Ovary (tissue), 3 donors: ENCODE data around the gene MEGF8.

Source experiments
- POLR2A ChIP-seq: fragments of 450-650 bp; IDR thresholded peaks from one replicate; pipeline ENCODE4 v1.6.1; 2017; ENCODE audit warnings: antibody characterized with exemption, mild to moderate bottlenecking, moderate library complexity
- TF ChIP-seq, protein P1 (sequence below), 3 donors: fragments of 450-650 bp in 2 of 3; fragments of 200-600 bp in 1 of 3; IDR thresholded peaks; one replicate each; pipeline versions ENCODE4 v1.5.1 to v1.8.0; 2016 to 2022; ENCODE audit warnings: antibody characterized with exemption in 3 of 3, mild to moderate bottlenecking in 1 of 3
- donor health status: DM: no; HTN: no; CAD: no.

DNA sequence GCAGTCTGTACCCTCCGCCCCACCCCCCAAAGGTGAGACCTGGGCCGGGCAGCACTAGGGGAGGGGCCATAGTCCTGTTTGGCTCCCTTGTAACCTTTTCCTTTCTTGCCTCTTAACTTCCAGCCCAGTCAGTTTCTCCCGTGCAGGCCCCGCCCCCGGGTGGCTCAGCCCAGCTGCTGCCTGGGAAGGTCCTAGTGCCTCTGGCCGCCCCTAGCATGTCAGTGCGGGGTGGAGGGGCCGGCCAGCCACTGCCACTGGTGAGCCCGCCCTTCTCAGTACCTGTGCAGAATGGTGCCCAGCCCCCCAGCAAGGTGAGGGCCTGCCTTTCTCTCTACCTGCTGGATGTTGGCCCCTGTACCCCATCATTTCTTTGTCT is 34.0 kb upstream of the MEGF8 start:
- TF ChIP-seq, protein P1, sequence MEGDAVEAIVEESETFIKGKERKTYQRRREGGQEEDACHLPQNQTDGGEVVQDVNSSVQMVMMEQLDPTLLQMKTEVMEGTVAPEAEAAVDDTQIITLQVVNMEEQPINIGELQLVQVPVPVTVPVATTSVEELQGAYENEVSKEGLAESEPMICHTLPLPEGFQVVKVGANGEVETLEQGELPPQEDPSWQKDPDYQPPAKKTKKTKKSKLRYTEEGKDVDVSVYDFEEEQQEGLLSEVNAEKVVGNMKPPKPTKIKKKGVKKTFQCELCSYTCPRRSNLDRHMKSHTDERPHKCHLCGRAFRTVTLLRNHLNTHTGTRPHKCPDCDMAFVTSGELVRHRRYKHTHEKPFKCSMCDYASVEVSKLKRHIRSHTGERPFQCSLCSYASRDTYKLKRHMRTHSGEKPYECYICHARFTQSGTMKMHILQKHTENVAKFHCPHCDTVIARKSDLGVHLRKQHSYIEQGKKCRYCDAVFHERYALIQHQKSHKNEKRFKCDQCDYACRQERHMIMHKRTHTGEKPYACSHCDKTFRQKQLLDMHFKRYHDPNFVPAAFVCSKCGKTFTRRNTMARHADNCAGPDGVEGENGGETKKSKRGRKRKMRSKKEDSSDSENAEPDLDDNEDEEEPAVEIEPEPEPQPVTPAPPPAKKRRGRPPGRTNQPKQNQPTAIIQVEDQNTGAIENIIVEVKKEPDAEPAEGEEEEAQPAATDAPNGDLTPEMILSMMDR (IDR thresholded peaks at IDR 0.05), result no peak
- no peak for TF ChIP-seq POLR2A
